DMS79 treated with DMSO at 0.1 percent for 48 hours (cell line): ENCODE results near the gene PTPRD.
"Not testable (repeated sequence)": the region's sequence is repeated elsewhere in the genome, so short reads cannot be mapped to it uniquely, and the experiment has no call there.

Experiments used
- DNase-seq: peaks from one replicate; lab custom pipeline; 2025; lab: John Stamatoyannopoulos, UW

The PTPRD gene

GRCh38 chr9:9963841-9964240 is 649.0 kb downstream of the PTPRD start:
- DNase-seq = no peak

- no peak for DNase-seq
Observed at GRCh38 chr9:9961934-9962333, 650.9 kb downstream of the PTPRD start.

- DNase-seq = no peak
Observed at GRCh38 chr9:9961487-9961886, 651.3 kb downstream of the PTPRD start.

GRCh38 chr9:9951556-9952160 is 661.1 kb downstream of the PTPRD start:
- no peak for DNase-seq

GRCh38 chr9:9950813-9951212 is 662.0 kb downstream of the PTPRD start:
- no peak for DNase-seq

GRCh38 chr9:9949978-9950377 is 662.8 kb downstream of the PTPRD start:
- DNase-seq = no peak

GRCh38 chr9:9949368-9949767 is 663.4 kb downstream of the PTPRD start:
- no peak for DNase-seq

- DNase-seq = peak; percentile 74
Observed at GRCh38 chr9:9945966-9946365, 666.8 kb downstream of the PTPRD start.

- peak; percentile 57 for DNase-seq
Observed at GRCh38 chr9:9942764-9943424, 669.9 kb downstream of the PTPRD start.

GRCh38 chr9:9938432-9938831 is 674.4 kb downstream of the PTPRD start:
- no peak for DNase-seq

GRCh38 chr9:9931464-9931863 is 681.3 kb downstream of the PTPRD start:
- DNase-seq = not testable (repeated sequence)

- no peak for DNase-seq
Observed at GRCh38 chr9:9924376-9924775, 688.4 kb downstream of the PTPRD start.

GRCh38 chr9:9921805-9922204 is 691.0 kb downstream of the PTPRD start:
- DNase-seq = no peak

- peak; percentile 52 for DNase-seq
Observed at GRCh38 chr9:9920425-9921060, 692.3 kb downstream of the PTPRD start.

GRCh38 chr9:9919174-9919775 is 693.5 kb downstream of the PTPRD start:
- no peak for DNase-seq

GRCh38 chr9:9917400-9917799 is 695.4 kb downstream of the PTPRD start:
- DNase-seq = no peak

- no peak for DNase-seq
Observed at GRCh38 chr9:9914174-9914573, 698.6 kb downstream of the PTPRD start.

GRCh38 chr9:9913276-9913832 is 699.4 kb downstream of the PTPRD start:
- DNase-seq = no peak

GRCh38 chr9:9912459-9912858 is 700.3 kb downstream of the PTPRD start:
- DNase-seq = peak; percentile 23

GRCh38 chr9:9905736-9906135 is 707.1 kb downstream of the PTPRD start:
- no peak for DNase-seq

GRCh38 chr9:9904041-9904440 is 708.8 kb downstream of the PTPRD start:
- DNase-seq = no peak

GRCh38 chr9:9901624-9902023 is 711.2 kb downstream of the PTPRD start:
- DNase-seq = no peak

GRCh38 chr9:9893837-9894236 is 719.0 kb downstream of the PTPRD start:
- no peak for DNase-seq
